HepG2 (cell line): ENCODE results near the gene CERS5. TPM values are rescaled to one million over a fixed set of nuclear protein-coding genes. Genes with fewer than 3 reads are reported as not detected.

Source experiments
- ESRRA ChIP-seq: sonication (generic); formaldehyde crosslinking; IDR thresholded peaks from 2 replicates; pipeline ENCODE4 v1.5.1; 2020; ENCODE audit warnings: mild to moderate bottlenecking, low read depth, missing genetic modification reagents
- GABPB1 ChIP-seq: IDR thresholded peaks from 2 replicates; pipeline ENCODE4 v1.6.1; 2016; ENCODE audit warnings: mild to moderate bottlenecking, missing genetic modification reagents, moderate library complexity, missing compliant biosample characterization
- GATAD1 ChIP-seq: IDR thresholded peaks from 2 replicates; pipeline ENCODE4 v1.6.1; 2016; ENCODE audit warnings: missing genetic modification reagents, missing compliant biosample characterization
- HNRNPLL ChIP-seq: fragments of 200-400 bp; formaldehyde crosslinking; IDR thresholded peaks from 2 replicates; pipeline ENCODE4 v1.6.1; 2017; ENCODE audit warnings: mild to moderate bottlenecking, low read depth, low read length; ENCODE audit not compliant: poor library complexity, severe bottlenecking
- KDM4B ChIP-seq: sonication (generic); formaldehyde crosslinking; IDR thresholded peaks from 2 replicates; pipeline ENCODE4 v1.4.0; 2020; ENCODE audit warnings: missing genetic modification reagents
- NFIB ChIP-seq: sonication (generic); formaldehyde crosslinking; IDR thresholded peaks from 2 replicates; pipeline ENCODE4 v1.9.0; 2021; ENCODE audit warnings: missing genetic modification reagents, mild to moderate bottlenecking, borderline replicate concordance
- POLR2AphosphoS5 ChIP-seq: IDR thresholded peaks from 2 replicates; pipeline ENCODE4 v1.6.1; 2012; ENCODE audit warnings: low read depth, low read length
- RBFOX2 ChIP-seq: fragments of 200-400 bp; formaldehyde crosslinking; IDR thresholded peaks from 2 replicates; pipeline ENCODE4 v1.6.1; 2017; ENCODE audit warnings: low read depth, mild to moderate bottlenecking, low read length
- RXRB ChIP-seq: IDR thresholded peaks from 2 replicates; pipeline ENCODE4 v1.6.1; 2016; ENCODE audit warnings: borderline replicate concordance, missing genetic modification reagents, missing compliant biosample characterization
- TIGD3 ChIP-seq: sonication (generic); formaldehyde crosslinking; IDR thresholded peaks from 2 replicates; pipeline ENCODE4 v1.5.1; 2020; ENCODE audit warnings: mild to moderate bottlenecking, missing genetic modification reagents, borderline replicate concordance
- TSC22D2 ChIP-seq: sonication (generic); formaldehyde crosslinking; IDR thresholded peaks from 2 replicates; pipeline ENCODE4 v1.5.1; 2020; ENCODE audit warnings: missing genetic modification reagents, mild to moderate bottlenecking, borderline replicate concordance
- ZC3H4 ChIP-seq: sonication (generic); formaldehyde crosslinking; IDR thresholded peaks from 2 replicates; pipeline ENCODE4 v1.4.0; 2020; ENCODE audit warnings: missing genetic modification reagents, borderline replicate concordance
- ZFY ChIP-seq: sonication (generic); formaldehyde crosslinking; IDR thresholded peaks from 2 replicates; pipeline ENCODE4 v1.4.0; 2020; ENCODE audit warnings: missing genetic modification reagents
- ZNF350 ChIP-seq: sonication (generic); formaldehyde crosslinking; IDR thresholded peaks from 2 replicates; pipeline ENCODE4 v1.4.0; 2020; ENCODE audit warnings: mild to moderate bottlenecking, low read depth, missing genetic modification reagents, borderline replicate concordance
- ZNF556 ChIP-seq: sonication (generic); formaldehyde crosslinking; IDR thresholded peaks from 2 replicates; pipeline ENCODE4 v1.4.0; 2020; ENCODE audit warnings: mild to moderate bottlenecking, missing genetic modification reagents, borderline replicate concordance
- ZNF776 ChIP-seq: sonication (generic); formaldehyde crosslinking; IDR thresholded peaks from 2 replicates; pipeline ENCODE4 v1.4.0; 2020; ENCODE audit warnings: mild to moderate bottlenecking, missing genetic modification reagents
- ZNF788 ChIP-seq: sonication (generic); formaldehyde crosslinking; IDR thresholded peaks from 2 replicates; pipeline ENCODE4 v1.5.0; 2020; ENCODE audit warnings: mild to moderate bottlenecking, missing genetic modification reagents, borderline replicate concordance
- ZNF841 ChIP-seq: sonication (generic); formaldehyde crosslinking; IDR thresholded peaks from 2 replicates; pipeline ENCODE4 v1.8.1; 2023; ENCODE audit warnings: missing genetic modification reagents, borderline replicate concordance
- polyA plus RNA-seq, 8 experiments: library from polyadenylated mRNA; depleted of rRNA in 3 of 8; stranded (reverse) in 7 of 8; unstranded in 1 of 8; fragments of >200 nt; fragmentation: Illumina TruSeq in 4 of 8; extraction: Trizol in 4 of 8; gene quantifications; 2 replicates each; pipeline versions ENCODE4 v1.2.1 to v1.2.3, GENCODE V29; 2011 to 2016; ENCODE audit warnings: low read depth in 4 of 8, missing spikeins in 1 of 8, mixed read lengths in 1 of 8; ENCODE audit not compliant: insufficient read depth in 1 of 8
- total RNA-seq, 5 experiments: library from RNA; depleted of rRNA; stranded (reverse); fragments of >200 nt; fragmentation: Illumina TruSeq; extraction: Trizol; gene quantifications; 2 replicates each; pipeline ENCODE4 v1.2.3, GENCODE V29; 2016; ENCODE audit warnings: low read depth in 1 of 5
- TF ChIP-seq, protein P1 (sequence below): sonication (generic); formaldehyde crosslinking; IDR thresholded peaks from 2 replicates; pipeline ENCODE4 v1.4.0; 2020; ENCODE audit warnings: missing genetic modification reagents
- TF ChIP-seq, protein P2 (sequence below): sonication (generic); formaldehyde crosslinking; IDR thresholded peaks from 2 replicates; pipeline ENCODE4 v1.4.0; 2020; ENCODE audit warnings: missing genetic modification reagents

Gene CERS5
- total and polyA plus RNA-seq, 2 of the 13 experiments (the other 11 are each of a cell fraction or from before 2014, with no cell fraction given), result 22.3 to 48.8 TPM

GRCh38 chr12:50084775-50085614 is 82.2 kb downstream of the CERS5 start, which contains the start of gene SMARCD1 (continued):
- TF ChIP-seq HNRNPLL (peak; percentile 74), GABPB1 (CRISPR knock-in tag) (peak; percentile 91), RXRB (peak; percentile 58; the same call in 1 of the 2 replicates), ZFY (CRISPR knock-in tag) (peak; percentile 60), ZC3H4 (CRISPR knock-in tag) (no peak), ESRRA (peak; percentile 36; the same call in 1 of the 2 replicates), ZNF776 (no peak), TIGD3 (CRISPR knock-in tag) (no peak), GATAD1 (peak; percentile 80), POLR2AphosphoS5 (peak; percentile 39; the same call in 1 of the 2 replicates), KDM4B (CRISPR knock-in tag) (peak; percentile 67; the same call in 1 of the 2 replicates), TSC22D2 (CRISPR knock-in tag) (no peak), ZNF788 (CRISPR knock-in tag) (peak; percentile 31; the same call in 1 of the 2 replicates), ZNF350 (CRISPR knock-in tag) (peak; percentile 44; the same call in 1 of the 2 replicates), RBFOX2 (peak; percentile 84), ZNF556 (CRISPR knock-in tag) (no peak; the same call in 1 of the 2 replicates), ZNF841 (CRISPR knock-in tag) (no peak), NFIB (no peak)
- TF ChIP-seq, protein P1, sequence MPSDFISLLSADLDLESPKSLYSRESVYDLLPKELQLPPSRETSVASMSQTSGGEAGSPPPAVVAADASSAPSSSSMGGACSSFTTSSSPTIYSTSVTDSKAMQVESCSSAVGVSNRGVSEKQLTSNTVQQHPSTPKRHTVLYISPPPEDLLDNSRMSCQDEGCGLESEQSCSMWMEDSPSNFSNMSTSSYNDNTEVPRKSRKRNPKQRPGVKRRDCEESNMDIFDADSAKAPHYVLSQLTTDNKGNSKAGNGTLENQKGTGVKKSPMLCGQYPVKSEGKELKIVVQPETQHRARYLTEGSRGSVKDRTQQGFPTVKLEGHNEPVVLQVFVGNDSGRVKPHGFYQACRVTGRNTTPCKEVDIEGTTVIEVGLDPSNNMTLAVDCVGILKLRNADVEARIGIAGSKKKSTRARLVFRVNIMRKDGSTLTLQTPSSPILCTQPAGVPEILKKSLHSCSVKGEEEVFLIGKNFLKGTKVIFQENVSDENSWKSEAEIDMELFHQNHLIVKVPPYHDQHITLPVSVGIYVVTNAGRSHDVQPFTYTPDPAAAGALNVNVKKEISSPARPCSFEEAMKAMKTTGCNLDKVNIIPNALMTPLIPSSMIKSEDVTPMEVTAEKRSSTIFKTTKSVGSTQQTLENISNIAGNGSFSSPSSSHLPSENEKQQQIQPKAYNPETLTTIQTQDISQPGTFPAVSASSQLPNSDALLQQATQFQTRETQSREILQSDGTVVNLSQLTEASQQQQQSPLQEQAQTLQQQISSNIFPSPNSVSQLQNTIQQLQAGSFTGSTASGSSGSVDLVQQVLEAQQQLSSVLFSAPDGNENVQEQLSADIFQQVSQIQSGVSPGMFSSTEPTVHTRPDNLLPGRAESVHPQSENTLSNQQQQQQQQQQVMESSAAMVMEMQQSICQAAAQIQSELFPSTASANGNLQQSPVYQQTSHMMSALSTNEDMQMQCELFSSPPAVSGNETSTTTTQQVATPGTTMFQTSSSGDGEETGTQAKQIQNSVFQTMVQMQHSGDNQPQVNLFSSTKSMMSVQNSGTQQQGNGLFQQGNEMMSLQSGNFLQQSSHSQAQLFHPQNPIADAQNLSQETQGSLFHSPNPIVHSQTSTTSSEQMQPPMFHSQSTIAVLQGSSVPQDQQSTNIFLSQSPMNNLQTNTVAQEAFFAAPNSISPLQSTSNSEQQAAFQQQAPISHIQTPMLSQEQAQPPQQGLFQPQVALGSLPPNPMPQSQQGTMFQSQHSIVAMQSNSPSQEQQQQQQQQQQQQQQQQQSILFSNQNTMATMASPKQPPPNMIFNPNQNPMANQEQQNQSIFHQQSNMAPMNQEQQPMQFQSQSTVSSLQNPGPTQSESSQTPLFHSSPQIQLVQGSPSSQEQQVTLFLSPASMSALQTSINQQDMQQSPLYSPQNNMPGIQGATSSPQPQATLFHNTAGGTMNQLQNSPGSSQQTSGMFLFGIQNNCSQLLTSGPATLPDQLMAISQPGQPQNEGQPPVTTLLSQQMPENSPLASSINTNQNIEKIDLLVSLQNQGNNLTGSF (CRISPR knock-in tag), result 0 out of 2 replicates have a peak, but pooled peaks have one; percentile 17
- TF ChIP-seq, protein P2, sequence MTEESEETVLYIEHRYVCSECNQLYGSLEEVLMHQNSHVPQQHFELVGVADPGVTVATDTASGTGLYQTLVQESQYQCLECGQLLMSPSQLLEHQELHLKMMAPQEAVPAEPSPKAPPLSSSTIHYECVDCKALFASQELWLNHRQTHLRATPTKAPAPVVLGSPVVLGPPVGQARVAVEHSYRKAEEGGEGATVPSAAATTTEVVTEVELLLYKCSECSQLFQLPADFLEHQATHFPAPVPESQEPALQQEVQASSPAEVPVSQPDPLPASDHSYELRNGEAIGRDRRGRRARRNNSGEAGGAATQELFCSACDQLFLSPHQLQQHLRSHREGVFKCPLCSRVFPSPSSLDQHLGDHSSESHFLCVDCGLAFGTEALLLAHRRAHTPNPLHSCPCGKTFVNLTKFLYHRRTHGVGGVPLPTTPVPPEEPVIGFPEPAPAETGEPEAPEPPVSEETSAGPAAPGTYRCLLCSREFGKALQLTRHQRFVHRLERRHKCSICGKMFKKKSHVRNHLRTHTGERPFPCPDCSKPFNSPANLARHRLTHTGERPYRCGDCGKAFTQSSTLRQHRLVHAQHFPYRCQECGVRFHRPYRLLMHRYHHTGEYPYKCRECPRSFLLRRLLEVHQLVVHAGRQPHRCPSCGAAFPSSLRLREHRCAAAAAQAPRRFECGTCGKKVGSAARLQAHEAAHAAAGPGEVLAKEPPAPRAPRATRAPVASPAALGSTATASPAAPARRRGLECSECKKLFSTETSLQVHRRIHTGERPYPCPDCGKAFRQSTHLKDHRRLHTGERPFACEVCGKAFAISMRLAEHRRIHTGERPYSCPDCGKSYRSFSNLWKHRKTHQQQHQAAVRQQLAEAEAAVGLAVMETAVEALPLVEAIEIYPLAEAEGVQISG (CRISPR knock-in tag), result peak; percentile 99
